Skeletal muscle cell (primary cell): Measurements from ENCODE around the gene GRK6.
A peak's percentile ranks its signal among the peaks of the same experiment; 100 is the strongest.

ENCODE experiments used
- DNase-seq: peaks from one replicate; pipeline ENCODE4 v3.0.0-alpha.2; 2010; ENCODE audit warnings: low read depth
- H3K4me3 ChIP-seq: 2 replicates; pipeline ENCODE4 v1.5.1; 2011; ENCODE audit warnings: low read depth, mild to moderate bottlenecking, control low read depth, low read length, moderate library complexity

GRK6 gene

GRCh38 chr5:177423671-177424070 lies 2.8 kb upstream of the GRK6 start:
- H3K4me3 ChIP-seq, result no peak overlapping the region
- DNase-seq, result no peak

DNA sequence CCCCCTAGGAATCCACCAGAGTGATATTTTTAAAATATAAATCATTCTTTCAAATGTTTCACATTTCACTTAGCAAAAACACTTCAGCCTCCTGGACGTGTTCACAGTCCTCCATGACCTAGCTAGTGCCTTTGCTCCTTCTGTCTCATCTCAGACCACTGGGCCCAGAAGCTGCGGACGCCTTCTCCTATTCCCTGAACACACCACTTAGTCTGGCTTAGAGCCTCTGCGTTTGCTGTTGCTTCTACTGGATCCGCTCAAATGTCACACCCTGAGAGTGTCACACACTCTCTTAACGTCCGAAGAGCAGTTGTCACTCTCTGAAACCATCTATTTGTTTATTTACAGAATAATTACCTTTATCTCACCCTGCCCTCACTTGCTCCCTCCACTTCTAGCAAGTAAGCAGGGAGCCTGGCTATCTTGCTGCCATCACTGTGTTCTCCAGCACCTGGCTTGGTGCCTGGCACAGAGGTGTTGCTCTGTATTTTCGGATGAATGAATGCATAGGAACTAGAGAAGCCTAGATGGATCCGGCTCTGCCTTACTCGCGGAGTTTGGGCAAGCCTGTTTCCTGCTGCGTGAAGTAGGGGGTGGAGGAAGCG lies 1.2 kb upstream of the GRK6 start:
- H3K4me3 ChIP-seq, result peak overlapping the region; percentile 54
- DNase-seq, result no peak

GRCh38 chr5:177425801-177426565 lies 493 bp upstream of the GRK6 start:
- peak; percentile 100 for DNase-seq
- peak overlapping the region; percentile 54 for H3K4me3 ChIP-seq

DNA sequence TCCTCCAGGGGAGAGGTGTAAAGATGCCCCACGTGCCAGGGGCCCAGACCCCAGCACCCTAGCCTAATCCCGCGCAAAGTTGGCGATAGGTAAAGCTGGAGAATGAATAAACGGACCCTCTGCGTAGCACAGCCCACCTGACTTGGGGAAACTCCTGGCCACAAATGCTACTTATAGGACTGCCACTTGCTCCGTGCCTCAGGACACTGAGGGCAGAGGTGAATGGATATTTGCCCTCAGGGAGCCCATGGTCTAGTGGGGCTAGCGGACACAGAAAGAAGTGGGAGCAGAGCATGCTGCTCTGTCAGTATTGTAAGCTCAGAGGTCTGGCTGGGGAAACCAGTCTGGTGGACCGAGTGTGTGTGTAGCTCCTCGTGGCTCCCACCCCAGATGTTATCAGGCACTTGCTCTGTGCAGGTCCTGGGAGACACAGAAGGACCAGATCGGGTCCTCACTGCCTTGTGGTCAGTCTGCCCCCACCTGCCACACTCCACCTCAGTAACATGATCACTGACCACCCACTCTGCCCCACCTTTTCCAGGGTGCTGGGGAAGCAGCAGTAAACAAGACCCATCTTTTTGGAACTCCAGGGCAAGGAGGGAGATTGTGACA lies 841 bp downstream of the GRK6 start:
- peak overlapping the region; percentile 83 for H3K4me3 ChIP-seq
- no peak for DNase-seq

DNA sequence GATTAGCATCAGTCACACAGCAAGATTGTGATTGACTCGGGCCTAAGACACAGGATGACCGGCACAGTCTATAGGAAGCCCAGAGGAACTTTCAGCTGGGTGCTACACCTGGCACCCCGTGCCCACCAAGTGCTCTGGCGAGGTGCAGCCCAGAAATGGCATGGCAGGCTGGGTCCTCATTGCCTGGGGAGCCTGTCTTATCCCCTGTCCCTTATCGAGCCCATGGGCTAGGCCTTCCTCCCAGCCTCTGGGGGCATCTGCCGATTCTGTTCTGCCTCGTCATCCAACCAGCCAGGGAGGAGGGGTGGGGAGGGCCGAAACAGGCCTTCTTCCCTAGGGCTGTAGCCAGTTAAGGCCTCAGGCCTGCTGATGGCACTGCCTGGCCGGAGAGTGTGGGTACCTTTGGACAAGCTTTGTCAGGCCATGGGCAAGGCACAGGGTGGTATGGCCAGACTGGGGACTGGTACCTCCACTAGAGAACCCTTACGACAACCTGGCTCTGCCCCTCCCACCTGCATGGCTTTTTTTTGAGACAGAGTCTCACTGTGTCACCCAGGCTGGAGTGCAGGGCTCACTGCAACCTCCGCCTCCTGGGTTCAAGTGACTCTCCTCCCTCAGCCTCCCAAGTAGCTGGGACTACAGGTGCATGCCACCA lies 1.6 kb downstream of the GRK6 start:
- DNase-seq, result no peak
- H3K4me3 ChIP-seq, result no peak overlapping the region

DNA sequence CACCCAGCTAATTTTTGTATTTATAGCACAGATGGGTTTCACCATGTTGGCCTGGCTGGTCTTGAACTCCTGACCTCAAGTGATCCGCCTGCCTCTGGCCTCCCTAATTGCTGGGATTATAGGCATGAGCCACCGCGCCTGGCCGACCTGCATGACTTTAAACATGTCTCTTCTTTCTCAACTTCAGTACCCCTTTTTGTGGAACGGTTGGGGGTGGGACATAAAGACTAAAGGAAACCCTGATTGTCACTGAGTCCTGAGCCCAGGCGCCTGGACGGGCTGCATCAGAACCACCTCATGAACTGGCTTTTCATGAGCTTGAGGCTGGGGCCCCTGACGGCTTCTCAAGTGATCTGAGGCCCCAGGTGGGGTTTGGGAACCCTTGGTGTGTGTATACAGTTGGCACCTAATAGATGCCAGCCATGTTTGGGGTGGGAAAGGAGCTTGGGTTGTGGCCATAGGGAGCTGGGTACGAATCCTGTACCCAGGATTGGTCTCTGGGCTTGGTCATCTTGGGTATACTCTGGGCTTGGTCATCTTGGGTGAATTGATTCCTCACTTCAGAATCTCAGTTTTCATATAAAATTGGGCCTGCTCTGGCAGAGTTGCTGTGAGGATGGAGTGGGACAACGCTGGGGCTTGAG lies 2.2 kb downstream of the GRK6 start:
- no peak overlapping the region for H3K4me3 ChIP-seq

GRCh38 chr5:177429248-177430040 lies 3.0 kb downstream of the GRK6 start:
- H3K4me3 ChIP-seq, result no peak overlapping the region

More for the DNA sequence above, 2.2 kb downstream of the GRK6 start:
- DNase-seq, result no peak

GRCh38 chr5:177430140-177430951 lies 3.9 kb downstream of the GRK6 start:
- H3K4me3 ChIP-seq, result no peak overlapping the region

More at GRCh38 chr5:177429248-177430040, 3.0 kb downstream of the GRK6 start:
- DNase-seq, result no peak

GRCh38 chr5:177430972-177431316 lies 4.5 kb downstream of the GRK6 start:
- no peak for DNase-seq
- H3K4me3 ChIP-seq, result no peak overlapping the region

More at GRCh38 chr5:177430140-177430951, 3.9 kb downstream of the GRK6 start:
- no peak for DNase-seq

DNA sequence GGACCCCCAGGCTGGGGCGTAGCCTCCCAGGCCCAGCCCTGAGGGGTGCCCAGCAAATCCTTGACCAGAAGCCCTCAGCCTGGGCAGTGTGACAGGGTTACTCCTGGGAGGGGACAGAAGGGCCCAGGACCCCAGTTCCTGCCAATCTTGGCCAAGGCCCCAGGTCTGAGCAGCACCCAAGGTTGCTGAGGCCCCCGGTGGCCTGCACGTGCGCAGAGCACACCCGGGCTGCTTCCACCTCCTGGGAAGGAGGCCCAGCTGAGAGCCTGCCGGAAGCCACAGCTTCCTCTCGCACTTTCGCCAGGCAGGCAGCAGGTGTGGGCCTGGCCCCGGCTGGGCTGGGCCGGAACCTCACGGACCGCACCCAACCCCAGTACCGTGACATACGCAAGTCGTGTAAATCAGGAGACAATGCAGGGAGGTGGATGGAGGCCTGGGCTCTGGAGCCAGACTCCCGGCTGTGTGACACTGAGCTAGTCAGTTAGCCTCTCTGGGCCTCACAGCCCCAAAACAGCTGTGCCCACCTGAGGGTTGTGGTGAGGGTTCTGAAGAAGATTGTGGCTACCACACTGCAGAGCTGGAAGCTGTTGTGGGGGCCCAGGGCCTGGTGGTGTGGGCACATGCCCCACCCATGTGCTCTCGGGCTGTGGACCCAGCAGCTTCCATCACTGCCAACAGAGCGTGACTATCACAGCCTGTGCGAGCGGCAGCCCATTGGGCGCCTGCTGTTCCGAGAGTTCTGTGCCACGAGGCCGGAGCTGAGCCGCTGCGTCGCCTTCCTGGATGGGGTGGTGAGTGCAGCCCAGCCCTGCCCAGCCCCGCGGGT lies 5.1 kb downstream of the GRK6 start:
- H3K4me3 ChIP-seq, result no peak overlapping the region
- DNase-seq, result no peak

- DNase-seq, result no peak
- no peak overlapping the region for H3K4me3 ChIP-seq
Measured at GRCh38 chr5:177432143-177432838, 5.8 kb downstream of the GRK6 start.

GRCh38 chr5:177432839-177433657 lies 6.6 kb downstream of the GRK6 start:
- H3K4me3 ChIP-seq, result no peak overlapping the region
- no peak for DNase-seq

DNA sequence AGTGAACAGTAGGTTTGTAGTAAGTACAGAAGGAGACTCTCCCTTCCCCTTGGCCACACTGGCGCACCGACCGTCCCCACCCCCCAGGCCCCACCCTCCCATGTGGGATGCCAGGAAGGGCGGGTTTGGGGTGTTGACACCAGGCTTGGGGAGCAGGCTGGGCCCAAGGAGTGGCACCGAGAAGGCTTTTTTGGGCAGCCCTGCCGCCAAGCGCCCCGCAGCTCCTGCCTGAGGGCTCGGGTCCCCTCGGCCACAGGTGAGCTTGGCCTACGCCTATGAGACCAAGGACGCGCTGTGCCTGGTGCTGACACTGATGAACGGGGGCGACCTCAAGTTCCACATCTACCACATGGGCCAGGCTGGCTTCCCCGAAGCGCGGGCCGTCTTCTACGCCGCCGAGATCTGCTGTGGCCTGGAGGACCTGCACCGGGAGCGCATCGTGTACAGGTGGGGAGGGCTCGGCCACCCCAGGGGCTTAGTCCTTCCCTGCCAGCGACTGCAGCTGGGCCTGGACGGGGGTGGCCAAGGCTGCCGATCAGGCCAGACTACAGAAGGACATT lies 7.3 kb downstream of the GRK6 start:
- DNase-seq, result no peak
- H3K4me3 ChIP-seq, result no peak overlapping the region

DNA sequence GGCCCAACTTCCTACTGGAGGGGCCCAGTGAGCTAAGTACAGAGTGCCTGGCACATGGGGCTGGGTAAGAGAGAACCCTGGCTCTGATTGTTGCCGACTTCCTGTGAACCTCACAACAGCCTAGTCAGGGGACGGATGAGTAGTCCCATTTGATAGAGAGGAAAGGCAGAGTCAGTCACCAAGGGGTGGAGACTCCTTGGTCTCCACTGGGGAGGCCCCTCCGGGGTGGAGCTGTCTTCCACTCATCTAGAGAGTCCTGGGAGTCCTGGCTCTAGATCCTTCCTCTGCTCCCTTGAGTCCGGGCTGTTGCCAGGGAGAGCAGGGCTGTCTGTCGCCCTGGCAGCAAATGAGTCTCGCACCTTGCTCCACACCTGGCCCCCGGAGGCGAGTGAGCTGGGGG lies 8.0 kb downstream of the GRK6 start:
- H3K4me3 ChIP-seq, result no peak overlapping the region
- no peak for DNase-seq

- H3K4me3 ChIP-seq, result no peak overlapping the region
- no peak for DNase-seq
Measured at GRCh38 chr5:177434942-177435738, 8.7 kb downstream of the GRK6 start.
